ENCODE data around the gene PTMA. TPM values are rescaled to one million over a fixed set of nuclear protein-coding genes. Genes with fewer than 3 reads are reported as not detected.

The PTMA gene
- total and polyA plus RNA-seq, 9 of the 15 experiments (the other 6 are each of a cell fraction or from before 2014, with no cell fraction given), result 429 to 2,322 (median 1,578) TPM

- TF ChIP-seq SUPT5H (IDR thresholded peaks at IDR 0.05), result peak; percentile 72
- peak; percentile 63 for TF ChIP-seq SMAD1 (IDR thresholded peaks at IDR 0.05; ENCODE audit: low read depth, low read length, partially characterized antibody)
- no peak for TF ChIP-seq KLF1 (tag; IDR thresholded peaks at IDR 0.05)
- no peak for TF ChIP-seq LEF1 (IDR thresholded peaks at IDR 0.05)
- TF ChIP-seq CGGBP1 (CRISPR knock-in tag; IDR thresholded peaks at IDR 0.05), result no peak
- peak; percentile 48; the same call in 1 of the 2 replicates for TF ChIP-seq SP1 (CRISPR knock-in tag; IDR thresholded peaks at IDR 0.05)
- peak; percentile 48; the same call in 1 of the 2 replicates for TF ChIP-seq SMAD3 (CRISPR knock-in tag; conservative IDR thresholded peaks at IDR 0.05)
- no peak; the same call in 1 of the 2 replicates for TF ChIP-seq AFF4 (CRISPR knock-in tag; IDR thresholded peaks at IDR 0.05)
- TF ChIP-seq MITF (IDR thresholded peaks at IDR 0.05), result 0 out of 2 replicates have a peak, but pooled peaks have one; percentile 17
- 0 out of 2 replicates have a peak, but pooled peaks have one; percentile 46 for TF ChIP-seq ZBTB9 (CRISPR knock-in tag; IDR thresholded peaks at IDR 0.05)
- TF ChIP-seq ARID2 (IDR thresholded peaks at IDR 0.05), result no peak
Measured at GRCh38 chr2:231713730-231714638, 5.7 kb downstream of the PTMA start (continued).

Data from K562 (cell line).